Measurements from ENCODE around the gene DNAI1. TPM values are rescaled to one million over a fixed set of nuclear protein-coding genes. Genes with fewer than 3 reads are reported as not detected.

The DNAI1 gene
- total and polyA plus RNA-seq, 3 experiments from 2014 or later: not detected

DNA sequence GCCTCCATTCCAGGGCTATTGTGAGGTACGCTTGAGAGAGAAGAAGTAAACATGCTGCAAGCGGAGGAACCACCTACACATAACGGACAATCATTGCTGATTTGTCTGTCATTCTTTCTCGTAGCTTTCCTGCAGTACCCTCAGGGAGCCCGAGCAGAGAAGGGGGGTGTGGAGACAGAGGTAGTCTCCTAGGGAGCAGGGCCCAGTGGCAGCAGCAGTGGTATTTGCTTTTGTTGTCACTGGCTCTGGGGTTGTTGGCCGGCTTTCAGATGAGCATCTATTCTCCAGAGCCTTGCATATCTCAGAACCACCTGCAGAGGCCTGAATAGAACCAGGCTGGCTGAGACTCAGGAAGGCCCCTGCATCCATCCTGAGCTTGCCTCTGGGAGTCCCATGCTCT, 44.3 kb downstream of the DNAI1 start:
- Histone ChIP-seq H3K27me3 (ENCODE audit: insufficient read depth, low read length, poor library complexity, severe bottlenecking) (no peaks in the 10 kb centered on the region), H3K4me1 (ENCODE audit: insufficient read depth, low read length) (no peaks in the 10 kb centered on the region), H3K9me3 (ENCODE audit: low read length) (no peaks in the 10 kb centered on the region), H3K4me3 (ENCODE audit: low read length) (no peak overlapping the region), H3K27ac (ENCODE audit: low read depth, low read length) (no peak overlapping the region), H3K36me3 (ENCODE audit: insufficient read depth, low read length) (no peaks in the 10 kb centered on the region)
- Mint-ChIP-seq H3K9me3 (no peaks in the 10 kb centered on the region), H3K36me3 (no peaks in the 10 kb centered on the region), H3K27ac (no peak overlapping the region), H3K4me1 (peaks cover 0 to 2% (median 0%) of the 10 kb centered on the region in 3 donors), H3K4me3 (no peak overlapping the region), H3K27me3 (peaks cover 18 to 19% of the 10 kb centered on the region in 2 donors)
- ChIA-PET POLR2A (no interaction called here), CTCF (interaction anchor here (0.8 to 3.6 kb wide), 5 partner anchors 12 to 99 kb away, joined by 3 to 21 read pairs (median 3); no protein-coding TSS in a partner anchor)
- DNase-seq: no peak

DNA sequence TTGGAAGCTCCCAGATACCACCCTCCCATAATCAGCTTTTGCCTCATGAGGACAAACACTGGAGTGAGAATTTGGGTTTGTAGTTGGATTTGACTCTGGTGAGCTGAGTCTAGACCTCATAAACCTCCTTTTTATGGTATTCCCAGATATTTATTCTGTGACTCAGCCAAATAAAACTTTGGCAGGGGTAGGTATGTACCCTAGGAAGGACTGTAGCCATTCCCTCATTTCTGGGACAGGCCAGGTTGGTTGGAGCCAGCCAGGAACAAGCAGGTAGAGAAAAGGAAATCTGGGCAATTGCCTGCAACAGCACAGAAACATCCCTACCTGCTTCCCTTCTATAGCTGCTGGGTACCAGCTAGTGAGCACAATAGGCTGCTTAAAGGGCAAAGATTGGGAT, 44.8 kb downstream of the DNAI1 start:
- ChIA-PET CTCF (interaction anchor here (0.6 to 1.7 kb wide), 7 partner anchors 12 to 690 kb away, joined by 3 to 5 read pairs (median 3); no protein-coding TSS in a partner anchor), POLR2A (no interaction called here)
- H3K4me1 ChIP-seq (ENCODE audit: insufficient read depth, low read length): no peaks in the 10 kb centered on the region
- Mint-ChIP-seq H3K27ac (no peak overlapping the region), H3K4me1 (peaks cover 0 to 2% (median 0%) of the 10 kb centered on the region in 3 donors), H3K27me3 (peaks cover 18 to 19% of the 10 kb centered on the region in 2 donors), H3K9me3 (no peaks in the 10 kb centered on the region), H3K4me3 (no peak overlapping the region), H3K36me3 (no peaks in the 10 kb centered on the region)
- no peaks in the 10 kb centered on the region for H3K9me3 ChIP-seq (ENCODE audit: low read length)
- H3K4me3 ChIP-seq (ENCODE audit: low read length): no peak overlapping the region
- no peaks in the 10 kb centered on the region for H3K36me3 ChIP-seq (ENCODE audit: insufficient read depth, low read length)
- H3K27me3 ChIP-seq (ENCODE audit: insufficient read depth, low read length, poor library complexity, severe bottlenecking): no peaks in the 10 kb centered on the region
- no peak for DNase-seq
- H3K27ac ChIP-seq (ENCODE audit: low read depth, low read length): no peak overlapping the region

DNA sequence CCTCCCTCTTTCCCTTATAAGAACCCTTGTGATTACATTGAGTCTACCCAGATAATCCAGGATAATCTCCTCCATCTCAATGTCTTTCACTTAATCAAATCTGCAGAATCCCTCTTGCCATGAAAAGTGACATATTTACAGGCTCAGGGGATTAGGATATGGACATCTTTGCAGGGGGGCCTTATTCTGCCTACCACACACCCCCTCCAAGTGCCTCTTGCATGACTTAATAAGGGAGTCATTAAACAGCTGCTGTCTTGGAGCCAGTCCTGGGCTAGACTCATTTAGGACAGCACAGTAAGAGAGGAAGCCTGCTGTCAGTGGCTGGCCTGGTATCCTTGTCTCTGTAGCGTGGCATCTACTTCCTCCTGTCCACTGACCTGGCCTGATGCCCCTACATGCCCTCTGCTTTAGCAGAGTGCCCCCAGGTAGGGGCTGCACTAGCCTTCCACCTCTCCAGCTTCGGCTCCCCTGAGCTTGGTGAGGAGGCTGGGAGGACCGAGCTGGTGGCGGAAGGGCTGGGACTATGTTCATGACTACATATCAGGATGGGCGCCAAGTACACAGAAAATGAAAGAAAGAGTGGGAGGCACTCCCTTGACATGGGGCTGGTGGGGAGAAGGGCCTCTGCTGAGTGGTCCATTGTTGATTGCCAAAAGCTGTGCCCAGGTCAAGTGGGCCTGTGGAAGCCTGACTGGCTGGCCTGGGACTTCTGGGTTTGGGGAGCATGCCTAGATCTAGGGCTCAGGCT, 46.9 kb downstream of the DNAI1 start:
- no peak for DNase-seq
- H3K36me3 Mint-ChIP-seq: no peaks in the 10 kb centered on the region
- peaks cover 11 to 17% of the 10 kb centered on the region in 2 donors for H3K27me3 Mint-ChIP-seq
- peaks cover 0 to 1% (median 0%) of the 10 kb centered on the region in 3 donors for H3K4me1 Mint-ChIP-seq
- ChIA-PET CTCF (interaction anchor here (1.0 to 1.8 kb wide), 2 partner anchors 8 to 10 kb away, joined by 3 to 5 read pairs; no protein-coding TSS in a partner anchor), POLR2A (no interaction called here)
- no peak overlapping the region for H3K27ac Mint-ChIP-seq
- H3K36me3 ChIP-seq (ENCODE audit: insufficient read depth, low read length): no peaks in the 10 kb centered on the region
- H3K9me3 ChIP-seq (ENCODE audit: low read length): no peaks in the 10 kb centered on the region
- H3K4me1 ChIP-seq (ENCODE audit: insufficient read depth, low read length): no peaks in the 10 kb centered on the region
- no peak overlapping the region for H3K4me3 Mint-ChIP-seq
- no peaks in the 10 kb centered on the region for H3K27me3 ChIP-seq (ENCODE audit: insufficient read depth, low read length, poor library complexity, severe bottlenecking)
- no peaks in the 10 kb centered on the region for H3K9me3 Mint-ChIP-seq
- no peak overlapping the region for H3K4me3 ChIP-seq (ENCODE audit: low read length)
- no peak overlapping the region for H3K27ac ChIP-seq (ENCODE audit: low read depth, low read length)

DNA sequence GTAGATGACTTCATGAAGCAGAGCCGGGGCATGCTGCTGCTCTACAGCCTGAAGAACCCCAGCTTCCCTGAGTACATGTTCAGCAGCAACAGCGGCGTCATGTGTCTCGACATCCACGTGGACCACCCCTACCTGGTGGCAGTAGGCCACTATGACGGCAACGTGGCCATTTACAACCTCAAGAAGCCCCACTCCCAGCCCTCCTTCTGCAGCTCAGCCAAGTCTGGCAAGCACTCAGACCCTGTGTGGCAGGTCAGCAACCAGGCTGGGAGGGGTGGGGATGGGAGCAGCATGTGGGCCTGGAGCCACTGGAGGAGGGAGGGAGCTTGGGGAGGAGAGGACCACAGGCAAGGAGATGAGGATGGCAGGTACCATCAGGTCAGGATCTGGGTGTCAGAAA, 48.0 kb downstream of the DNAI1 start:
- no peak overlapping the region for H3K27ac ChIP-seq (ENCODE audit: low read depth, low read length)
- no peak overlapping the region for H3K27ac Mint-ChIP-seq
- H3K27me3 ChIP-seq (ENCODE audit: insufficient read depth, low read length, poor library complexity, severe bottlenecking): no peaks in the 10 kb centered on the region
- no peak overlapping the region for H3K4me3 Mint-ChIP-seq
- no peaks in the 10 kb centered on the region for H3K36me3 ChIP-seq (ENCODE audit: insufficient read depth, low read length)
- POLR2A ChIA-PET: no interaction called here
- no peaks in the 10 kb centered on the region for H3K4me1 Mint-ChIP-seq
- no peaks in the 10 kb centered on the region for H3K9me3 Mint-ChIP-seq
- H3K36me3 Mint-ChIP-seq: no peaks in the 10 kb centered on the region
- no peaks in the 10 kb centered on the region for H3K4me1 ChIP-seq (ENCODE audit: insufficient read depth, low read length)
- H3K4me3 ChIP-seq (ENCODE audit: low read length): no peak overlapping the region
- H3K27me3 Mint-ChIP-seq: peaks cover 10 to 14% of the 10 kb centered on the region in 2 donors
- DNase-seq: no peak
- no peaks in the 10 kb centered on the region for H3K9me3 ChIP-seq (ENCODE audit: low read length)
- CTCF ChIA-PET: interaction anchor here (1.8 kb wide), 1 partner anchor 11 kb away, joined by 5 read pairs; no protein-coding TSS in a partner anchor

DNA sequence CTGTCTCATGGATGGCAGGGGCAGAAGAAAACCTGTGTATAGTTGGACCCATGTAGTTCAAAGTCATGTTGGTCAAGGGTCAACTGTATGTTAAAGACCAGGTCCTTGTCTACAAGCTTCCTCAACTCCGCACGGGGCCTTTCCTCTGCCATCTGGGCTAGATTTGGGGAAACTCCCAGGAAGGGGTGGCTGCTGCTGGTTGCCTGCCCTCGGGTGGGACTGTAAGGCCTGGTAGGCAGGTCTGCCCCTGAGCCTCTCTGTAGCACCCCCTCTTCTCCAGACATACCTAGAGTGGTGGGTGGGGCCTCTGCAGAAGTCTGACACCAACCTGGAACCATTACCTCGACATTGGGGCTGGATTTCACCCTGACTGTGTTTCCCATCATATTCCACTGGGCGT, 49.0 kb downstream of the DNAI1 start:
- Histone ChIP-seq H3K4me3 (ENCODE audit: low read length) (no peak overlapping the region), H3K36me3 (ENCODE audit: insufficient read depth, low read length) (no peaks in the 10 kb centered on the region), H3K9me3 (ENCODE audit: low read length) (no peaks in the 10 kb centered on the region), H3K27ac (ENCODE audit: low read depth, low read length) (no peak overlapping the region), H3K4me1 (ENCODE audit: insufficient read depth, low read length) (no peaks in the 10 kb centered on the region), H3K27me3 (ENCODE audit: insufficient read depth, low read length, poor library complexity, severe bottlenecking) (no peaks in the 10 kb centered on the region)
- H3K9me3 Mint-ChIP-seq: no peaks in the 10 kb centered on the region
- H3K27ac Mint-ChIP-seq: no peak overlapping the region
- H3K4me3 Mint-ChIP-seq: no peak overlapping the region
- POLR2A ChIA-PET: no interaction called here
- H3K36me3 Mint-ChIP-seq: no peaks in the 10 kb centered on the region
- peaks cover 10 to 14% of the 10 kb centered on the region in 2 donors for H3K27me3 Mint-ChIP-seq
- DNase-seq: no peak
- CTCF ChIA-PET: interaction anchor here (1.8 kb wide), 1 partner anchor 12 kb away, joined by 5 read pairs; no protein-coding TSS in a partner anchor
- no peaks in the 10 kb centered on the region for H3K4me1 Mint-ChIP-seq

DNA sequence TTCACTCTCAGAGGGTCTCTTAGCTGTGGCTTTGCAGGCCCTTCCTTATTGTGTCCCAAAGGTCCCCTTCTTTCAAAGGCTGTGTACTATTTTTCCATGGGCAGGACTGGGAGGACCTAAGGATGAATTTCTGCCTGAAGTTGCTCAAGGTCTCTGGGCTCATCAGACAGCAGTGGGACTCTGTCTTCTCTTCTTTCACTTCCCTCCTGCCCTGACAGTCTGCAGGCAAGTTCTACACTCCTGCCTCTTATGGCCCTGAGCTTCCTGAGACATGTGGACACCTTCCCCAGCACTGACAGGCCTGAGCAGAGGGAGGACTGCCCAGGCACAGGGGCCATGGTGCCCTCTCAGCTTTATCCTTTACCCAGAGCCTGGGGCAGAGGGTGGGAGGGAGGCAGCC, 49.4 kb downstream of the DNAI1 start:
- no peak overlapping the region for H3K27ac Mint-ChIP-seq
- H3K9me3 Mint-ChIP-seq: no peaks in the 10 kb centered on the region
- no peak for DNase-seq
- no peak overlapping the region for H3K4me3 ChIP-seq (ENCODE audit: low read length)
- H3K4me3 Mint-ChIP-seq: no peak overlapping the region
- no peaks in the 10 kb centered on the region for H3K4me1 Mint-ChIP-seq
- CTCF ChIA-PET: no interaction called here
- no peaks in the 10 kb centered on the region for H3K27me3 ChIP-seq (ENCODE audit: insufficient read depth, low read length, poor library complexity, severe bottlenecking)
- H3K4me1 ChIP-seq (ENCODE audit: insufficient read depth, low read length): no peaks in the 10 kb centered on the region
- H3K36me3 Mint-ChIP-seq: no peaks in the 10 kb centered on the region
- peaks cover 10 to 14% of the 10 kb centered on the region in 2 donors for H3K27me3 Mint-ChIP-seq
- H3K27ac ChIP-seq (ENCODE audit: low read depth, low read length): no peak overlapping the region
- H3K9me3 ChIP-seq (ENCODE audit: low read length): no peaks in the 10 kb centered on the region
- POLR2A ChIA-PET: no interaction called here
- no peaks in the 10 kb centered on the region for H3K36me3 ChIP-seq (ENCODE audit: insufficient read depth, low read length)

DNA sequence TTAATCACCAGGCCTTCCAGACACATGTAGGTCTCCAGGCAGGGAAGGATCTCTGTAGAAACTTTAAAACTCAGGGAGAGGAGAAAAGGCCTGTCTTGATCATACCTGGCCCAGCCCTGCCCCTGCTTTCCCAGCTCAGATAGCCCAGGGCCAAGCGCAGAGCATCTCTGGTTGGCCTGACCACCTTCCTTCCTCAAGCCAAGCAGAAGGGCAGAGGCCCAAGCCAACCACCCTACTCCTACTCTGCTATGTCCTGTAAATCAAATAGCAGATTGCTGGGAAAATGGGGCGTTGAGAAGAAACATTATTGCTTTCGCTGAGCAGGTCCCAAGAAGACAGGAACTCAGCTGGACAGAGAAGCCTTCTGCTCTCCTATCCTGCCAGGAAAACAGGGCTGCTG, 49.9 kb downstream of the DNAI1 start:
- H3K27ac Mint-ChIP-seq: no peak overlapping the region
- H3K4me1 Mint-ChIP-seq: no peaks in the 10 kb centered on the region
- no peaks in the 10 kb centered on the region for H3K9me3 Mint-ChIP-seq
- no peak overlapping the region for H3K4me3 ChIP-seq (ENCODE audit: low read length)
- H3K36me3 ChIP-seq (ENCODE audit: insufficient read depth, low read length): no peaks in the 10 kb centered on the region
- H3K27me3 Mint-ChIP-seq: peaks cover 10 to 14% of the 10 kb centered on the region in 2 donors
- H3K9me3 ChIP-seq (ENCODE audit: low read length): no peaks in the 10 kb centered on the region
- H3K4me1 ChIP-seq (ENCODE audit: insufficient read depth, low read length): no peaks in the 10 kb centered on the region
- POLR2A ChIA-PET: no interaction called here
- no peak overlapping the region for H3K27ac ChIP-seq (ENCODE audit: low read depth, low read length)
- H3K36me3 Mint-ChIP-seq: no peaks in the 10 kb centered on the region
- CTCF ChIA-PET: no interaction called here
- no peaks in the 10 kb centered on the region for H3K27me3 ChIP-seq (ENCODE audit: insufficient read depth, low read length, poor library complexity, severe bottlenecking)
- H3K4me3 Mint-ChIP-seq: no peak overlapping the region
- no peak for DNase-seq

DNA sequence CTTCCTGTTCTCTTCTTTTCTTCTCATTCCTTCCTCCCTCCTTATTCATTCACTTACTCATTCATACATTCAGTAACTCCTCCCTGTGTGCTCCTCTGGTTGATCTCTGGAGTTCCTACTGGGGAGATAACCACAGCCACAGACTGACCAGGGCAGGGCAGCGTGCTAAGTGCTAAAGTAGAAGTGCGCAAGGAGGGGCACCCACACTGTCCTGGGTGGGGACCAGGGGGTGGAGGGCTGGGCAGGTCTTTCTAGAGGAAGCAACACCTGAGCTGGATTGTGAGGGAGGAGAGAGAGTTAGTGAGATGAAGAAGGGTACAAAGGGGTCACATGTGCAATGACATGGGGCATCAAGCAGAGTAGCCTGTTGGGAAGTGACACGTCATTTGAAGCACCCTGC, 50.3 kb downstream of the DNAI1 start:
- no peaks in the 10 kb centered on the region for H3K4me1 Mint-ChIP-seq
- no peaks in the 10 kb centered on the region for H3K27me3 ChIP-seq (ENCODE audit: insufficient read depth, low read length, poor library complexity, severe bottlenecking)
- POLR2A ChIA-PET: no interaction called here
- peak overlapping the region in 1 of 8 donors; percentile 9 for H3K27ac Mint-ChIP-seq
- DNase-seq: no peak
- H3K4me1 ChIP-seq (ENCODE audit: insufficient read depth, low read length): no peaks in the 10 kb centered on the region
- H3K9me3 Mint-ChIP-seq: no peaks in the 10 kb centered on the region
- no peak overlapping the region for H3K27ac ChIP-seq (ENCODE audit: low read depth, low read length)
- no peaks in the 10 kb centered on the region for H3K9me3 ChIP-seq (ENCODE audit: low read length)
- H3K36me3 ChIP-seq (ENCODE audit: insufficient read depth, low read length): no peaks in the 10 kb centered on the region
- no peak overlapping the region for H3K4me3 Mint-ChIP-seq
- no peak overlapping the region for H3K4me3 ChIP-seq (ENCODE audit: low read length)
- peaks cover 10 to 14% of the 10 kb centered on the region in 2 donors for H3K27me3 Mint-ChIP-seq
- CTCF ChIA-PET: no interaction called here
- no peaks in the 10 kb centered on the region for H3K36me3 Mint-ChIP-seq

Data from CD8-positive, alpha-beta memory T cell (primary cell).